HepG2 (cell line): ENCODE data around the gene DLG2. TPM values are rescaled to one million over a fixed set of nuclear protein-coding genes. Genes with fewer than 3 reads are reported as not detected.

Experiments
- ATAC-seq: fragments of 200-7000 bp; cut with Tn5 transposase; 3 replicates; pipeline ENCODE4 v1.9.1; 2020; ENCODE audit warnings: mild to moderate bottlenecking, moderate library complexity
- BruUV-seq: library from RNA; stranded (reverse); fragments of 400-500 nt; replicated peaks from 2 replicates; lab custom pipeline; 2021; lab: Mats Ljungman, UMichigan
- CTCF ChIA-PET: fragments of 300-600 bp; formaldehyde crosslinking; extraction: SDS; loops from one replicate; lab custom pipeline; 2021; ENCODE audit warnings: low total read pairs, inconsistent platforms, low intra/inter-chr PET ratio; lab: Yijun Ruan, JAX
- POLR2A ChIA-PET: fragments of 350-600 bp; sonication (Branson Sonifier 250); formaldehyde crosslinking; loops from one replicate; lab custom pipeline; 2020; ENCODE audit warnings: antibody characterized with exemption, inconsistent platforms; lab: Yijun Ruan, JAX
- DNase-seq: peaks from one replicate; pipeline ENCODE4 v3.0.0-alpha.2; 2015; ENCODE audit warnings: low spot score
- FAIRE-seq: peaks from 3 replicates; lab custom pipeline; 2011; peaks lifted over from hg19 to GRCh38; lab: Jason Lieb, UNC
- H2AFZ ChIP-seq: one replicate; pipeline ENCODE4 v1.6.1; 2011; ENCODE audit warnings: low read length, inconsistent platforms
- H3K27ac ChIP-seq: fragments of 300-600 bp; 3 replicates; pipeline ENCODE4 v1.8.0; 2011; ENCODE audit warnings: mixed run types, mild to moderate bottlenecking, mixed read lengths, low read length, inconsistent platforms; ENCODE audit not compliant: insufficient read depth; ENCODE audit errors: extremely low read length
- H3K27me3 ChIP-seq, 2 experiments: fragments of 200-600 bp in 1 of 2; 2 replicates in 1 of 2; 3 replicates in 1 of 2; pipeline versions ENCODE4 v1.6.0 to v1.8.0; 2011; ENCODE audit warnings: low read length in 2 of 2, mild to moderate bottlenecking in 2 of 2, moderate library complexity in 2 of 2, inconsistent platforms in 1 of 2; ENCODE audit not compliant: insufficient read depth in 2 of 2, control insufficient read depth in 1 of 2
- H3K36me3 ChIP-seq, 2 experiments: fragments of 200-600 bp in 1 of 2; replicated peaks in 1 of 2; 2 replicates in 1 of 2; 3 replicates in 1 of 2; pipeline versions ENCODE4 v1.5.1 to v1.8.0; 2011; ENCODE audit warnings: low read length in 2 of 2, inconsistent platforms in 1 of 2; ENCODE audit not compliant: insufficient read depth in 2 of 2, control insufficient read depth in 1 of 2
- H3K4me1 ChIP-seq: 2 replicates; pipeline ENCODE4 v1.5.1; 2012; ENCODE audit warnings: low read length, inconsistent platforms; ENCODE audit not compliant: insufficient read depth
- H3K4me2 ChIP-seq: 2 replicates; pipeline ENCODE4 v1.6.0; 2011; ENCODE audit warnings: low read depth, low read length, inconsistent platforms
- H3K4me3 ChIP-seq, 3 experiments: fragments of 200-600 bp in 1 of 3; sonication (generic), shearing (Covaris generic) in 1 of 3; replicated peaks in 1 of 3; 2 replicates each; pipeline ENCODE4 v1.5.1; 2011 to 2016; ENCODE audit warnings: low read length in 3 of 3, inconsistent platforms in 2 of 3, low read depth in 2 of 3, mild to moderate bottlenecking in 2 of 3, control low read depth in 1 of 3, mixed read lengths in 1 of 3; ENCODE audit not compliant: insufficient read depth in 1 of 3
- H3K79me2 ChIP-seq: one replicate; pipeline ENCODE4 v1.6.1; 2011; ENCODE audit warnings: low read length, inconsistent platforms; ENCODE audit not compliant: insufficient read depth
- H3K9ac ChIP-seq: 2 replicates; pipeline ENCODE4 v1.6.0; 2011; ENCODE audit warnings: mild to moderate bottlenecking, low read depth, low read length, inconsistent platforms; ENCODE audit not compliant: insufficient read depth
- H3K9me3 ChIP-seq: 2 replicates; pipeline ENCODE4 v1.5.1; 2012; ENCODE audit warnings: mild to moderate bottlenecking, low read length
- H4K20me1 ChIP-seq: 2 replicates; pipeline ENCODE4 v1.6.0; 2011; ENCODE audit warnings: inconsistent platforms, mild to moderate bottlenecking, low read length, moderate library complexity; ENCODE audit not compliant: insufficient read depth
- ATF1 ChIP-seq: IDR thresholded peaks from 2 replicates; pipeline ENCODE4 v1.6.1; 2016; ENCODE audit warnings: mild to moderate bottlenecking, control low read depth
- PRPF4 ChIP-seq: fragments of 200-400 bp; formaldehyde crosslinking; IDR thresholded peaks from 2 replicates; pipeline ENCODE4 v1.6.1; 2016; ENCODE audit warnings: low read length, low read depth; ENCODE audit not compliant: poor library complexity, severe bottlenecking
- RAD21 ChIP-seq: fragments of 450-650 bp; formaldehyde crosslinking; IDR thresholded peaks from 2 replicates; pipeline ENCODE4 v1.5.0; 2020; ENCODE audit warnings: mild to moderate bottlenecking
- SRSF9 ChIP-seq: fragments of 200-400 bp; formaldehyde crosslinking; IDR thresholded peaks from 2 replicates; pipeline ENCODE4 v1.6.1; 2018; ENCODE audit warnings: borderline replicate concordance, mild to moderate bottlenecking, low read depth, low read length; ENCODE audit not compliant: insufficient read depth, poor library complexity, severe bottlenecking
- ZNF652 ChIP-seq: IDR thresholded peaks from 2 replicates; pipeline ENCODE4 v1.6.1; 2016; ENCODE audit warnings: low read depth, borderline replicate concordance
- ZNF746 ChIP-seq: sonication (generic); formaldehyde crosslinking; IDR thresholded peaks from 2 replicates; pipeline ENCODE4 v1.8.0; 2022; ENCODE audit warnings: mild to moderate bottlenecking, missing genetic modification reagents
- WGBS: methylation state at CpG from one replicate; pipeline ENCODE4 v1.1.6; 2017; ENCODE audit warnings: low lambda C conversion rate; 5-methylcytosine and 5-hydroxymethylcytosine counted together
- in situ Hi-C: cut with HindIII; loops from 2 replicates; pipeline ENCODE4 v1.10.0; 2017; ENCODE audit warnings: low pct_unique_long_range_greater_than_20kb; ENCODE audit not compliant: extremely low pct_ligation_motif_present
- intact Hi-C: fragments of 100-400 bp; cut with micrococcal nuclease; formaldehyde crosslinking; loops from one replicate; pipeline ENCODE4 v1.10.0; 2022; ENCODE audit not compliant: unreplicated experiment
- polyA plus RNA-seq, 8 experiments: library from polyadenylated mRNA; depleted of rRNA in 3 of 8; stranded (reverse) in 7 of 8; unstranded in 1 of 8; fragments of >200 nt; fragmentation: Illumina TruSeq in 4 of 8; extraction: Trizol in 4 of 8; gene quantifications; 2 replicates each; pipeline versions ENCODE4 v1.2.1 to v1.2.3, GENCODE V29; 2011 to 2016; ENCODE audit warnings: low read depth in 4 of 8, missing spikeins in 1 of 8, mixed read lengths in 1 of 8; ENCODE audit not compliant: insufficient read depth in 1 of 8
- total RNA-seq, 5 experiments: library from RNA; depleted of rRNA; stranded (reverse); fragments of >200 nt; fragmentation: Illumina TruSeq; extraction: Trizol; gene quantifications; 2 replicates each; pipeline ENCODE4 v1.2.3, GENCODE V29; 2016; ENCODE audit warnings: low read depth in 1 of 5
- TF ChIP-seq, protein P1 (sequence below): sonication (generic); formaldehyde crosslinking; IDR thresholded peaks from 2 replicates; pipeline ENCODE4 v1.8.0; 2022; ENCODE audit warnings: mild to moderate bottlenecking, missing genetic modification reagents
- TF ChIP-seq, protein P2 (sequence below): sonication (generic); formaldehyde crosslinking; IDR thresholded peaks from 2 replicates; pipeline ENCODE4 v1.4.0; 2020; ENCODE audit warnings: missing genetic modification reagents, borderline replicate concordance

The DLG2 gene
- total and polyA plus RNA-seq, 2 of the 13 experiments (the other 11 are each of a cell fraction or from before 2014, with no cell fraction given): 0.46 to 1.0 TPM

DNA sequence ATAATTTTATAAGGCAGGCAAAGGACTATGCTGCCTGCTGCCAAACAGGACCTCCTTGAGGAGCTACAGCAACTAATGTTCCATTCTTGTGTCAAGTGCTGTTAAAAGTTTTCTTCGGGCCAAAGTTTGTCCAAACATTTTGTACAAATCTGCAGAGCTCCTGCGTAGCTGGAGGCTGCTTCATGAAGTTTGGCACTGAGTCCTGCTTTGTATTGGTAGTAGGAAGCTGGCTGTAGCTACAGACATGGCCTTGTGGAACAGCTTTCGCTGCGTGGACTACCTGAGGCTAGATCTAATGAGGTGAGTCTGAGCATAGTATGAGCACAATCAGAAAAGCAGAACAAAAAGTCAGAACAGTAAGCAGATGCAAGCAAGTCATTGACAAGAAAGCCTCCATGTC, 528.1 kb downstream of the DLG2 start (continued):
- TF ChIP-seq, protein P1, sequence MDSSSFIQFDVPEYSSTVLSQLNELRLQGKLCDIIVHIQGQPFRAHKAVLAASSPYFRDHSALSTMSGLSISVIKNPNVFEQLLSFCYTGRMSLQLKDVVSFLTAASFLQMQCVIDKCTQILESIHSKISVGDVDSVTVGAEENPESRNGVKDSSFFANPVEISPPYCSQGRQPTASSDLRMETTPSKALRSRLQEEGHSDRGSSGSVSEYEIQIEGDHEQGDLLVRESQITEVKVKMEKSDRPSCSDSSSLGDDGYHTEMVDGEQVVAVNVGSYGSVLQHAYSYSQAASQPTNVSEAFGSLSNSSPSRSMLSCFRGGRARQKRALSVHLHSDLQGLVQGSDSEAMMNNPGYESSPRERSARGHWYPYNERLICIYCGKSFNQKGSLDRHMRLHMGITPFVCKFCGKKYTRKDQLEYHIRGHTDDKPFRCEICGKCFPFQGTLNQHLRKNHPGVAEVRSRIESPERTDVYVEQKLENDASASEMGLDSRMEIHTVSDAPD (CRISPR knock-in tag): no peak

DNA sequence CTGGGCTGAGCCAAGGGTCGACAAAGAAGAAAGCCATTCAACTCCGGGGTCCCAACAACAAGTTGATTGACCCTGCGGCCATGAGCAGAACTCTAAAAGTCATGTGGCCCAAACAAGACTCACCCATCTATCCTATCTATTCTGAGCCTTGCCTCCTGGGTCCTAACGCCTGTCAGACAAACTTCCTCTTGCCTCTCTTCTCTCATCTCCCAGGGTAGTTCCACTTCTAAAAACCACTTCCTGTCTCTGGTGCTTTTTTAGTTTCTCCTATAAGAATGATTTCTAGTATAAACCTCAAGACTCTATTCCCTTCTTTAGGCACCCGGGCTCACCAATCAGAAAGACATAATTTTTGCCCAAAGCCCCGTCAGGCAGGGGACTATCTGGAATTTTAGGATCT, 530.2 kb downstream of the DLG2 start:
- CTCF ChIA-PET: no interaction called here

DNA sequence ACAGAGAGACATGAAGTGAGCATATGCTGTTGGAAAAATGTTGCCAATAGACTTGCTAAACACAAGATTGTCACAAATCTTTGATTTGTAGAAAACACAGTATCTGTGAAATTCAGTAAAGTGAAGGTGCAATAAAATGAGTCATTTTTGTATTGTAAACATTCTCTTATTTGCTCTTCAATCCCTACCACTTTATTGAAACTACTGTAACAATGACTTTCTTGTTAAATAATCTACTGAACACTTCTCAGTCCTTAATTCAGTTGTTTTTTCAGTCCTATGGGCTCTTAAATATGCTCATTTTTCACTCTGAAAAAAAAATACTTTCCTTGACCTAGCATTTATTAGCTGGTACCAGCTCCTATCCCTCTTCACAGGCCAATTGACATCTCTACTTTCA, 531.9 kb downstream of the DLG2 start:
- H3K79me2 ChIP-seq: no peaks in the 10 kb centered on the region
- H3K36me3 ChIP-seq: no peaks in the 10 kb centered on the region
- no peaks in the 10 kb centered on the region for H3K4me1 ChIP-seq
- TF ChIP-seq ZNF746 (CRISPR knock-in tag) (no peak), RAD21 (no peak)
- TF ChIP-seq, protein P2, sequence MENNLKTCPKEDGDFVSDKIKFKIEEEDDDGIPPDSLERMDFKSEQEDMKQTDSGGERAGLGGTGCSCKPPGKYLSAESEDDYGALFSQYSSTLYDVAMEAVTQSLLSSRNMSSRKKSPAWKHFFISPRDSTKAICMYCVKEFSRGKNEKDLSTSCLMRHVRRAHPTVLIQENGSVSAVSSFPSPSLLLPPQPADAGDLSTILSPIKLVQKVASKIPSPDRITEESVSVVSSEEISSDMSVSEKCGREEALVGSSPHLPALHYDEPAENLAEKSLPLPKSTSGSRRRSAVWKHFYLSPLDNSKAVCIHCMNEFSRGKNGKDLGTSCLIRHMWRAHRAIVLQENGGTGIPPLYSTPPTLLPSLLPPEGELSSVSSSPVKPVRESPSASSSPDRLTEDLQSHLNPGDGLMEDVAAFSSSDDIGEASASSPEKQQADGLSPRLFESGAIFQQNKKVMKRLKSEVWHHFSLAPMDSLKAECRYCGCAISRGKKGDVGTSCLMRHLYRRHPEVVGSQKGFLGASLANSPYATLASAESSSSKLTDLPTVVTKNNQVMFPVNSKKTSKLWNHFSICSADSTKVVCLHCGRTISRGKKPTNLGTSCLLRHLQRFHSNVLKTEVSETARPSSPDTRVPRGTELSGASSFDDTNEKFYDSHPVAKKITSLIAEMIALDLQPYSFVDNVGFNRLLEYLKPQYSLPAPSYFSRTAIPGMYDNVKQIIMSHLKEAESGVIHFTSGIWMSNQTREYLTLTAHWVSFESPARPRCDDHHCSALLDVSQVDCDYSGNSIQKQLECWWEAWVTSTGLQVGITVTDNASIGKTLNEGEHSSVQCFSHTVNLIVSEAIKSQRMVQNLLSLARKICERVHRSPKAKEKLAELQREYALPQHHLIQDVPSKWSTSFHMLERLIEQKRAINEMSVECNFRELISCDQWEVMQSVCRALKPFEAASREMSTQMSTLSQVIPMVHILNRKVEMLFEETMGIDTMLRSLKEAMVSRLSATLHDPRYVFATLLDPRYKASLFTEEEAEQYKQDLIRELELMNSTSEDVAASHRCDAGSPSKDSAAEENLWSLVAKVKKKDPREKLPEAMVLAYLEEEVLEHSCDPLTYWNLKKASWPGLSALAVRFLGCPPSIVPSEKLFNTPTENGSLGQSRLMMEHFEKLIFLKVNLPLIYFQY (CRISPR knock-in tag): no peak
- in situ Hi-C loops (no loop called here), intact Hi-C loops (no loop called here)
- H3K4me2 ChIP-seq: no peak overlapping the region
- CTCF ChIA-PET: no interaction called here
- no peaks in the 10 kb centered on the region for H3K27me3 ChIP-seq
- FAIRE-seq (no peak), DNase-seq (no peak), ATAC-seq (no peak)
- BruUV-seq: no TSS peak
- H3K9ac ChIP-seq: no peak overlapping the region
- POLR2A ChIA-PET: no interaction called here
- no peak overlapping the region for H2AFZ ChIP-seq
- no peaks in the 10 kb centered on the region for H4K20me1 ChIP-seq
- H3K9me3 ChIP-seq: no peaks in the 10 kb centered on the region
- H3K4me3 ChIP-seq: no peak overlapping the region
- H3K27ac ChIP-seq: no peak overlapping the region

More for the DNA sequence above, 530.2 kb downstream of the DLG2 start:
- H2AFZ ChIP-seq: no peak overlapping the region
- H3K9me3 ChIP-seq: no peaks in the 10 kb centered on the region
- no peak for DNase-seq
- in situ Hi-C loops (no loop called here), intact Hi-C loops (no loop called here)
- TF ChIP-seq PRPF4 (no peak), ZNF652 (CRISPR knock-in tag) (no peak), ATF1 (CRISPR knock-in tag) (no peak), SRSF9 (no peak)
- 2% methylated on average over 6 of the region's 6 CpGs for WGBS
- ATAC-seq: no peak
- no peaks in the 10 kb centered on the region for H3K79me2 ChIP-seq
- no peak overlapping the region for H3K4me3 ChIP-seq
- no peaks in the 10 kb centered on the region for H3K4me1 ChIP-seq
- POLR2A ChIA-PET: no interaction called here
- FAIRE-seq: no peak
- no peaks in the 10 kb centered on the region for H4K20me1 ChIP-seq
- H3K27ac ChIP-seq: no peak overlapping the region
- H3K36me3 ChIP-seq: no peaks in the 10 kb centered on the region
- no TSS peak for BruUV-seq
- no peak overlapping the region for H3K4me2 ChIP-seq
- H3K9ac ChIP-seq: no peak overlapping the region
- no peaks in the 10 kb centered on the region for H3K27me3 ChIP-seq
